ENCODE data around the gene RAET1L.

GRCh38 chr6:150004101-150004782, 21.1 kb downstream of the RAET1L start:
- TF ChIP-seq PAX5 (IDR thresholded peaks at IDR 0.05; ENCODE audit: borderline replicate concordance, low read depth, low read length) (no peak), JUNB (IDR thresholded peaks at IDR 0.05) (no peak), POLR2AphosphoS5 (IDR thresholded peaks at IDR 0.05; ENCODE audit: low read length) (no peak), TARDBP (IDR thresholded peaks at IDR 0.05; ENCODE audit: borderline replicate concordance) (no peak), POLR2AphosphoS2 (IDR thresholded peaks at IDR 0.05; ENCODE audit: low read depth, low read length) (no peak), CTCF (IDR thresholded peaks at IDR 0.05 in 2 of 3, conservative IDR thresholded peaks at IDR 0.05 in 1 of 3; ENCODE audit: control insufficient read depth in 2 of 3, extremely low read depth in 1 of 3, insufficient read depth in 1 of 3, low read depth in 3 of 3, low read length in 3 of 3) (no peak), RAD21 (IDR thresholded peaks at IDR 0.05; ENCODE audit: insufficient read depth, low read depth, low read length) (no peak), SIN3A (IDR thresholded peaks at IDR 0.05; ENCODE audit: low read depth, low read length) (no peak), ZNF274 (IDR thresholded peaks at IDR 0.05; ENCODE audit: insufficient read depth, insufficient read length) (no peak), YBX1 (IDR thresholded peaks at IDR 0.05) (no peak)
